Astrocyte (in vitro differentiated cells and primary cell): Measurements from ENCODE around the gene COL27A1. TPM values are rescaled to one million over a fixed set of nuclear protein-coding genes. Genes with fewer than 3 reads are reported as not detected.

ENCODE experiments used
- DNase-seq: peaks from one replicate; pipeline ENCODE4 v3.0.0-alpha.2; 2010; ENCODE audit warnings: low read depth
- FAIRE-seq: peaks from 2 replicates; lab custom pipeline; 2011; peaks lifted over from hg19 to GRCh38; lab: Jason Lieb, UNC
- H2AFZ ChIP-seq: 2 replicates; pipeline ENCODE4 v1.6.0; 2012; ENCODE audit warnings: low read depth, low read length, inconsistent platforms
- H3K27ac ChIP-seq: 2 replicates; pipeline ENCODE4 v1.5.1; 2011; ENCODE audit warnings: low read depth, low read length, inconsistent platforms
- H3K27me3 ChIP-seq: 2 replicates; pipeline ENCODE4 v1.6.0; 2011; ENCODE audit warnings: low read length, inconsistent platforms; ENCODE audit not compliant: insufficient read depth
- H3K36me3 ChIP-seq: 2 replicates; pipeline ENCODE4 v1.5.1; 2011; ENCODE audit warnings: low read length, inconsistent platforms; ENCODE audit not compliant: insufficient read depth
- H3K4me1 ChIP-seq: 2 replicates; pipeline ENCODE4 v1.5.1; 2011; ENCODE audit warnings: low read length, inconsistent platforms; ENCODE audit not compliant: insufficient read depth
- H3K4me2 ChIP-seq: 2 replicates; pipeline ENCODE4 v1.6.0; 2012; ENCODE audit warnings: low read length, inconsistent platforms
- H3K4me3 ChIP-seq: 2 replicates; pipeline ENCODE4 v1.5.1; 2011; ENCODE audit warnings: low read depth, mild to moderate bottlenecking, low read length, inconsistent platforms; ENCODE audit not compliant: insufficient read depth
- H3K79me2 ChIP-seq: 2 replicates; pipeline ENCODE4 v1.6.0; 2012; ENCODE audit warnings: mild to moderate bottlenecking, low read length, inconsistent platforms; ENCODE audit not compliant: insufficient read depth
- H3K9ac ChIP-seq: 2 replicates; pipeline ENCODE4 v1.6.0; 2012; ENCODE audit warnings: mild to moderate bottlenecking, low read length, inconsistent platforms
- H3K9me3 ChIP-seq: 2 replicates; pipeline ENCODE4 v1.5.1; 2012; ENCODE audit warnings: low read depth, mild to moderate bottlenecking, low read length, inconsistent platforms; ENCODE audit not compliant: insufficient read depth
- H4K20me1 ChIP-seq: 2 replicates; pipeline ENCODE4 v1.6.0; 2012; ENCODE audit warnings: low read length, inconsistent platforms; ENCODE audit not compliant: insufficient read depth
- H3K27ac Mint-ChIP-seq: one replicate; pipeline ENCODE4 v1.8.0; 2021; ENCODE audit warnings: mild to moderate bottlenecking, mixed read lengths; ENCODE audit not compliant: unreplicated experiment
- H3K27me3 Mint-ChIP-seq: one replicate; pipeline ENCODE4 v1.8.0; 2021; ENCODE audit warnings: low read depth, mixed read lengths; ENCODE audit not compliant: unreplicated experiment
- H3K36me3 Mint-ChIP-seq: one replicate; pipeline ENCODE4 v1.8.0; 2021; ENCODE audit warnings: low read depth, mixed read lengths; ENCODE audit not compliant: unreplicated experiment
- H3K4me1 Mint-ChIP-seq: one replicate; pipeline ENCODE4 v1.8.0; 2021; ENCODE audit warnings: low read depth, mixed read lengths; ENCODE audit not compliant: unreplicated experiment
- H3K4me3 Mint-ChIP-seq: one replicate; pipeline ENCODE4 v1.8.0; 2021; ENCODE audit warnings: mild to moderate bottlenecking, moderate library complexity, mixed read lengths; ENCODE audit not compliant: unreplicated experiment
- H3K9me3 Mint-ChIP-seq: one replicate; pipeline ENCODE4 v1.8.0; 2021; ENCODE audit warnings: mild to moderate bottlenecking, mixed read lengths; ENCODE audit not compliant: unreplicated experiment
- CTCF ChIP-seq: IDR thresholded peaks from 2 replicates; pipeline ENCODE4 v1.5.1; 2011; ENCODE audit warnings: low read depth, mild to moderate bottlenecking, inconsistent platforms, low read length, moderate library complexity; ENCODE audit not compliant: insufficient read depth
- EZH2 ChIP-seq: IDR thresholded peaks from 2 replicates; pipeline ENCODE4 v1.6.1; 2012; ENCODE audit warnings: mild to moderate bottlenecking, low read length, inconsistent platforms; ENCODE audit not compliant: insufficient read depth
- total RNA-seq: library from RNA; stranded (reverse); gene quantifications from 2 replicates; pipeline ENCODE4 v1.2.1, GENCODE V29; 2021

The COL27A1 gene
- total RNA-seq, 1 donor from 2014 or later = 31.2 TPM

- H3K9ac ChIP-seq = no peak overlapping the region
- H4K20me1 ChIP-seq = no peaks in the 10 kb centered on the region
- no peak overlapping the region for H3K4me3 Mint-ChIP-seq
- no peak for DNase-seq
- peaks cover 16% of the 10 kb centered on the region for H3K4me1 Mint-ChIP-seq
- no peak overlapping the region for H3K4me3 ChIP-seq
- no peak overlapping the region for H3K4me2 ChIP-seq
- H3K9me3 ChIP-seq = no peaks in the 10 kb centered on the region
- TF ChIP-seq CTCF = no peak
- no peak for TF ChIP-seq EZH2
- H3K36me3 ChIP-seq = no peaks in the 10 kb centered on the region
- no peak overlapping the region for H3K27ac ChIP-seq
- no peaks in the 10 kb centered on the region for H3K9me3 Mint-ChIP-seq
- H3K36me3 Mint-ChIP-seq = peaks cover 9% of the 10 kb centered on the region
- FAIRE-seq = no peak
- H3K27me3 ChIP-seq = no peaks in the 10 kb centered on the region
- peaks cover 2% of the 10 kb centered on the region for H3K27me3 Mint-ChIP-seq
- no peak overlapping the region for H2AFZ ChIP-seq
- no peaks in the 10 kb centered on the region for H3K79me2 ChIP-seq
- H3K27ac Mint-ChIP-seq = no peak overlapping the region
- H3K4me1 ChIP-seq = peaks cover 40% of the 10 kb centered on the region
Observed at GRCh38 chr9:114220061-114220541, 64.8 kb downstream of the COL27A1 start.

GRCh38 chr9:114221706-114222465 is 66.5 kb downstream of the COL27A1 start:
- DNase-seq (peak; percentile 21), FAIRE-seq (no peak)
- Mint-ChIP-seq H3K9me3 (no peaks in the 10 kb centered on the region), H3K27ac (peak overlapping the region; percentile 41), H3K4me3 (no peak overlapping the region), H3K36me3 (peaks cover 3% of the 10 kb centered on the region), H3K4me1 (peaks cover 26% of the 10 kb centered on the region), H3K27me3 (no peaks in the 10 kb centered on the region)
- Histone ChIP-seq H3K4me2 (peak overlapping the region; percentile 36), H3K36me3 (no peaks in the 10 kb centered on the region), H3K9me3 (no peaks in the 10 kb centered on the region), H3K27me3 (no peaks in the 10 kb centered on the region), H4K20me1 (no peaks in the 10 kb centered on the region), H3K9ac (no peak overlapping the region), H3K4me1 (peaks cover 52% of the 10 kb centered on the region), H2AFZ (no peak overlapping the region), H3K27ac (no peak overlapping the region), H3K79me2 (no peaks in the 10 kb centered on the region), H3K4me3 (no peak overlapping the region)
- no peak for TF ChIP-seq EZH2
- no peak for TF ChIP-seq CTCF
